HL-60 (cell line): ENCODE data around the gene FSIP1.

Experiments used
- GABPA ChIP-seq: IDR thresholded peaks from 2 replicates; pipeline ENCODE4 v1.6.1; 2012; ENCODE audit warnings: low read depth
- POLR2AphosphoS5 ChIP-seq: IDR thresholded peaks from 2 replicates; pipeline ENCODE4 v1.6.1; 2012; ENCODE audit warnings: low read depth
- REST ChIP-seq: IDR thresholded peaks from 2 replicates; pipeline ENCODE4 v1.6.1; 2012; ENCODE audit warnings: low read depth; ENCODE audit not compliant: insufficient replicate concordance
- SPI1 ChIP-seq: IDR thresholded peaks from 2 replicates; pipeline ENCODE4 v1.6.1; 2012; ENCODE audit warnings: low read depth, mild to moderate bottlenecking, borderline replicate concordance
- TF ChIP-seq, protein P1 (sequence below): IDR thresholded peaks from one replicate; pipeline ENCODE4 v1.5.1; 2011; ENCODE audit warnings: low read length, control low read depth, inconsistent platforms; ENCODE audit not compliant: insufficient read depth

- TF ChIP-seq, protein P1, sequence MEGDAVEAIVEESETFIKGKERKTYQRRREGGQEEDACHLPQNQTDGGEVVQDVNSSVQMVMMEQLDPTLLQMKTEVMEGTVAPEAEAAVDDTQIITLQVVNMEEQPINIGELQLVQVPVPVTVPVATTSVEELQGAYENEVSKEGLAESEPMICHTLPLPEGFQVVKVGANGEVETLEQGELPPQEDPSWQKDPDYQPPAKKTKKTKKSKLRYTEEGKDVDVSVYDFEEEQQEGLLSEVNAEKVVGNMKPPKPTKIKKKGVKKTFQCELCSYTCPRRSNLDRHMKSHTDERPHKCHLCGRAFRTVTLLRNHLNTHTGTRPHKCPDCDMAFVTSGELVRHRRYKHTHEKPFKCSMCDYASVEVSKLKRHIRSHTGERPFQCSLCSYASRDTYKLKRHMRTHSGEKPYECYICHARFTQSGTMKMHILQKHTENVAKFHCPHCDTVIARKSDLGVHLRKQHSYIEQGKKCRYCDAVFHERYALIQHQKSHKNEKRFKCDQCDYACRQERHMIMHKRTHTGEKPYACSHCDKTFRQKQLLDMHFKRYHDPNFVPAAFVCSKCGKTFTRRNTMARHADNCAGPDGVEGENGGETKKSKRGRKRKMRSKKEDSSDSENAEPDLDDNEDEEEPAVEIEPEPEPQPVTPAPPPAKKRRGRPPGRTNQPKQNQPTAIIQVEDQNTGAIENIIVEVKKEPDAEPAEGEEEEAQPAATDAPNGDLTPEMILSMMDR = no peak
- no peak for TF ChIP-seq GABPA
- TF ChIP-seq POLR2AphosphoS5 = no peak
- TF ChIP-seq SPI1 = no peak
- no peak for TF ChIP-seq REST
Measured at GRCh38 chr15:39555885-39556284, 226.8 kb downstream of the FSIP1 start.
